ENCODE results near the gene SLIT2. TPM values are rescaled to one million over a fixed set of nuclear protein-coding genes. Genes with fewer than 3 reads are reported as not detected.

Gene SLIT2
- total and polyA plus RNA-seq, 10 donors = 1.3 to 128 (median 57.2) TPM

DNA sequence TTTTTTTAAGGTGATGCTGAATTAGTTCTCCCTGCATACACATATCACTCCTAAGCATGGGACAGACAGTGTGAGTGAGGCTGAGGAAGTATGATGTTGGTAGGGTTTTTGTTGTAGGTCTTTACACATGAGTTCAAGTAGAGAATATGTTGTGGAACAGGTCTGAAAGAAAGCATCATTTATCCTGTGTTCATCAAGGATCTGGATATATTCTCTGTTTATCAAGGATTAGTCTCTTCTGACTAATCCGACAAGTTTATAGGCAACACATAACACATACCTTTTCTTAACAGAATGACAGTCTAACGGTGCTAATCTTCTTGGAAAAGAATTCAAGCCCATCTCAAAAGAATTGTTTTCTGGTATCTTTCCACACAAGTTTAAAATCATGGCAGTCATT lies 10.5 kb downstream of the SLIT2 start:
- no peak for TF ChIP-seq CTCF (IDR thresholded peaks at IDR 0.05 in 8 of 11, conservative IDR thresholded peaks at IDR 0.05 in 3 of 11)
- TF ChIP-seq POLR2A (IDR thresholded peaks at IDR 0.05) = no peak
- no peak for TF ChIP-seq POLR2AphosphoS5 (IDR thresholded peaks at IDR 0.05)
- H3K36me3 ChIP-seq = no peaks in the 10 kb centered on the region
- no peaks in the 10 kb centered on the region for H3K9me3 ChIP-seq
- WGBS, 5 donors = 80 to 93% (median 89%) methylated on average over 2 of the region's 2 CpGs
- H3K27ac ChIP-seq = no peak overlapping the region
- no peak for DNase-seq
- H3K27me3 ChIP-seq (replicated peaks in 1 of 7) = no peaks in the 10 kb centered on the region
- no peak overlapping the region for H3K4me3 ChIP-seq
- H3K4me1 ChIP-seq = peaks cover 0 to 14% (median 7%) of the 10 kb centered on the region in 6 donors
- intact Hi-C loops (cut with DNase I; ENCODE audit: low total_unique reads) = no loop called here

GRCh38 chr4:20264688-20265087 lies 13.0 kb downstream of the SLIT2 start:
- Histone ChIP-seq H3K4me1 (peaks cover 0 to 6% (median 2%) of the 10 kb centered on the region in 6 donors), H3K4me3 (no peak overlapping the region), H3K36me3 (no peaks in the 10 kb centered on the region), H3K27me3 (replicated peaks in 1 of 7) (no peaks in the 10 kb centered on the region), H3K27ac (no peak overlapping the region), H3K9me3 (no peaks in the 10 kb centered on the region)
- DNase-seq = no peak
- intact Hi-C loops (cut with DNase I; ENCODE audit: low total_unique reads) = no loop called here
- TF ChIP-seq POLR2A (IDR thresholded peaks at IDR 0.05) (no peak), POLR2AphosphoS5 (IDR thresholded peaks at IDR 0.05) (no peak), CTCF (IDR thresholded peaks at IDR 0.05 in 8 of 11, conservative IDR thresholded peaks at IDR 0.05 in 3 of 11) (no peak)

DNA sequence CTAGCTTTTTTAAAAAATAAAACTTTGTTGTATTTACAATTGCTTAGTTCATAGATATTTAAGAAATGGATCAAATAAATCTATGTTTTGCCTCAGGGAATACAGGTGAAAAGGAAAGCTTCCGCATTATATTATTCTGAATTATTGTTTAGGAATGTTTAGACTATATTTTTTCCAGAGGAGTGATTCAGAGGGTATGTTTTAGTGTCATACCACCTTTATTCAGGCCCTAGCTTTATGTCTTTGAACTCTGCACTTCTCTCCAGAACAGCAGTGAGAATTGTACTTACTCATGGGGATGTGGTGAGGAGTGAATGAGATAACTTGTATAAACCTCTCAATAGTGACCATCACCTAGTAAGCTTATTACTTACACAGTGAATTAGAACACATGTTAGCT lies 14.0 kb downstream of the SLIT2 start:
- no peaks in the 10 kb centered on the region for H3K9me3 ChIP-seq
- H3K36me3 ChIP-seq = no peaks in the 10 kb centered on the region
- no peaks in the 10 kb centered on the region for H3K27me3 ChIP-seq (replicated peaks in 1 of 7)
- no peak for DNase-seq
- intact Hi-C loops (cut with DNase I; ENCODE audit: low total_unique reads) = no loop called here
- peaks cover 0 to 5% (median 0%) of the 10 kb centered on the region in 6 donors for H3K4me1 ChIP-seq
- TF ChIP-seq POLR2AphosphoS5 (IDR thresholded peaks at IDR 0.05) = no peak
- H3K27ac ChIP-seq = no peak overlapping the region
- no peak overlapping the region for H3K4me3 ChIP-seq
- WGBS, 5 donors = 90 to 97% (median 93%) methylated on average over 1 of the region's 1 CpG

DNA sequence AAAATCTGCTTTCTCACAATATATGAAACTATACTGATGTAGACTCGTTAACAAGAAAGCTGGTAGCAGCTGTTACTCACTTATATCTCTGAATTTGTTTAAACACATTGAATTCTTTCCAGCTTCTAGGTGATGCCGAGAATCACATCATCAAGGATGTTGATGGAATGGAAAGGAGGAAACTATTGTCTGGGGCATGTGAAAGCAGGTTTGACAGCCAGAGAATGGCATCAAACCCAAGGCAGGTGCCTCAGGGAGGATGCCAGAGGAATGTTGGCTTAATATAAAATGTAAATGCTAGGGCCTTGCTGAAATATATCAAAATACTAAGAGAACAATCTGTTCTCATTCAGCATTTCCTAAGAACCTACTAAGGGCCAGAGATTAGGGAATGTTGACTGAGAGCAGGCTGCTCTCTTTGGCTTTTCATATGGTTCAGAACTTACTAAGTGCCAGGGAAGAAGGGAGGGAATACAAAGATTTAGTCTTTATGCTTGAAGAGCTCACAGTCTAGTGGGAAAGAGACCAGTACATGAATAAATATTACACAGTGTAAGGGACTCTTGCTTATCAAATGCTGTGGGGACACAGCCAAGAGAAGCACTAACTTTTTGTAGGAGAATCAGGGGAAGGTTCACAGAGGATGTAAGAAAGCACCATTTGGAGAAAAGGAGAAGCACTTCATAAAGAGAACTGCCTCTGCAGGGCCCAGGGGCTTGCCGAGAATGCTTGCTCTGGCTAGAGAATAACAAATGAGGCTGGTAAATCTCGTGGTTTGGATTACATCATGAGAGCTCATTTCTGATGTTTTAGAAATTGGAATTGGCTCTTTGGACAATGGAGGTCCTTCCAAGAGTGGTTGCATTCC lies 14.7 kb downstream of the SLIT2 start:
- no peaks in the 10 kb centered on the region for H3K27me3 ChIP-seq (replicated peaks in 1 of 7)
- H3K4me3 ChIP-seq = no peak overlapping the region
- no peak for DNase-seq
- TF ChIP-seq POLR2A (IDR thresholded peaks at IDR 0.05) = no peak
- no peak for TF ChIP-seq POLR2AphosphoS5 (IDR thresholded peaks at IDR 0.05)
- no peak for TF ChIP-seq CTCF (IDR thresholded peaks at IDR 0.05 in 8 of 11, conservative IDR thresholded peaks at IDR 0.05 in 3 of 11)
- H3K27ac ChIP-seq = no peak overlapping the region
- H3K4me1 ChIP-seq = peaks cover 0 to 5% (median 0%) of the 10 kb centered on the region in 6 donors
- H3K36me3 ChIP-seq = no peaks in the 10 kb centered on the region
- 53 to 64% (median 61%) methylated on average over 4 of the region's 4 CpGs for WGBS, 5 donors
- intact Hi-C loops (cut with DNase I; ENCODE audit: low total_unique reads) = no loop called here
- H3K9me3 ChIP-seq = no peaks in the 10 kb centered on the region

Data from spleen (tissue), 11 donors.